SK-MEL-5 (cell line): ENCODE data around the gene MOB1B. TPM values are rescaled to one million over a fixed set of nuclear protein-coding genes. Genes with fewer than 3 reads are reported as not detected.
"Not testable (repeated sequence)": the region's sequence is repeated elsewhere in the genome, so short reads cannot be mapped to it uniquely, and the experiment has no call there.

Source experiments
- DNase-seq: peaks from one replicate; pipeline ENCODE4 v3.0.0-alpha.2; 2016; ENCODE audit warnings: low read depth, low spot score
- in situ Hi-C: cut with HindIII; loops from 2 replicates; pipeline ENCODE4 v1.10.0; 2016; ENCODE audit warnings: low sequenced_read_pairs, high pct_unique_total_duplicates, low pct_unique_long_range_greater_than_20kb
- total RNA-seq: library from RNA; depleted of rRNA; stranded (reverse); fragments of >200 nt; shearing (Covaris generic); gene quantifications from 2 replicates; pipeline ENCODE4 v1.2.3, GENCODE V29; 2014

Gene MOB1B
- total RNA-seq, 1 experiment from 2014 or later, result 23.3 TPM

GRCh38 chr4:70993181-70994068 lies 91.3 kb downstream of the MOB1B start, which contains the start of gene DCK:
Gene DCK, plus strand, starts transcription at chr4:70993649. Its CDS starts 187 bp downstream, at chr4:70993836.
- in situ Hi-C loops, result no loop called here
- DNase-seq, result peak; percentile 81

- in situ Hi-C loops, result no loop called here
- DNase-seq, result peak; percentile 1
These were observed 91.8 kb downstream of the MOB1B start for GRCh38 chr4:70994069-70994366.

GRCh38 chr4:70994387-70995099 lies 92.4 kb downstream of the MOB1B start:
- in situ Hi-C loops, result no loop called here
- DNase-seq, result no peak

GRCh38 chr4:70996018-70996360 lies 93.8 kb downstream of the MOB1B start:
- in situ Hi-C loops, result no loop called here

GRCh38 chr4:70997036-70997435 lies 94.9 kb downstream of the MOB1B start:
- DNase-seq, result no peak
- in situ Hi-C loops, result no loop called here

More at GRCh38 chr4:70996018-70996360, 93.8 kb downstream of the MOB1B start:
- no peak for DNase-seq

GRCh38 chr4:70997546-70997945 lies 95.4 kb downstream of the MOB1B start:
- in situ Hi-C loops, result no loop called here
- DNase-seq, result no peak

GRCh38 chr4:70999639-71000038 lies 97.5 kb downstream of the MOB1B start:
- DNase-seq, in situ Hi-C loops: not testable (repeated sequence)

GRCh38 chr4:71001363-71001762 lies 99.2 kb downstream of the MOB1B start:
- DNase-seq, in situ Hi-C loops: not testable (repeated sequence)

- in situ Hi-C loops, result no loop called here
These were observed 102.2 kb downstream of the MOB1B start for GRCh38 chr4:71004281-71004851.

GRCh38 chr4:71005025-71005424 lies 102.9 kb downstream of the MOB1B start:
- in situ Hi-C loops, DNase-seq: not testable (repeated sequence)

More at GRCh38 chr4:71004281-71004851, 102.2 kb downstream of the MOB1B start:
- no peak for DNase-seq

- in situ Hi-C loops, result no loop called here
- no peak for DNase-seq
These were observed 104.2 kb downstream of the MOB1B start for GRCh38 chr4:71006203-71006907.

GRCh38 chr4:71008196-71008595 lies 106.0 kb downstream of the MOB1B start:
- DNase-seq, result no peak
- in situ Hi-C loops, result no loop called here

- no peak for DNase-seq
- in situ Hi-C loops, result no loop called here
These were observed 106.9 kb downstream of the MOB1B start for GRCh38 chr4:71009086-71009485.

- DNase-seq, result peak; percentile 62
- in situ Hi-C loops, result no loop called here
These were observed 107.9 kb downstream of the MOB1B start for GRCh38 chr4:71009890-71010588.

GRCh38 chr4:71011451-71011850 lies 109.3 kb downstream of the MOB1B start:
- no peak for DNase-seq
- in situ Hi-C loops, result no loop called here

- DNase-seq, in situ Hi-C loops: not testable (repeated sequence)
These were observed 115.2 kb downstream of the MOB1B start for GRCh38 chr4:71017391-71017790.

GRCh38 chr4:71020611-71021010 lies 118.4 kb downstream of the MOB1B start:
- in situ Hi-C loops, result no loop called here
- no peak for DNase-seq
